Natural killer cell (primary cell): Measurements from ENCODE around the gene ETV3. TPM values are rescaled to one million over a fixed set of nuclear protein-coding genes. Genes with fewer than 3 reads are reported as not detected.

Experiments
- ATAC-seq, 3 donors: fragments of 150-1000 bp in 2 of 3; fragments of 200-7000 bp in 1 of 3; cut with Tn5 transposase; 1 replicate in 1 of 3; 2 replicates in 2 of 3; pipeline ENCODE4 v1.10.0; 2021; ENCODE audit warnings: mild to moderate bottlenecking in 2 of 3, moderate library complexity in 2 of 3
- DNase-seq, 2 donors: peaks; one replicate each; pipeline versions ENCODE4 v3.0.0 to v3.0.0-alpha.2; 2013 to 2021; ENCODE audit warnings: mixed read lengths in 1 of 2
- H3K27ac ChIP-seq: one replicate; pipeline ENCODE4 v1.5.1; 2013; ENCODE audit warnings: mild to moderate bottlenecking, low read length
- H3K27me3 ChIP-seq: one replicate; pipeline ENCODE4 v1.6.1; 2013; ENCODE audit warnings: low read length; ENCODE audit not compliant: control insufficient read depth, insufficient read depth
- H3K36me3 ChIP-seq: one replicate; pipeline ENCODE4 v1.6.1; 2013; ENCODE audit warnings: low read length; ENCODE audit not compliant: control insufficient read depth, insufficient read depth
- H3K4me1 ChIP-seq: one replicate; pipeline ENCODE4 v1.6.1; 2013; ENCODE audit warnings: low read length; ENCODE audit not compliant: control insufficient read depth, insufficient read depth
- H3K4me3 ChIP-seq: one replicate; pipeline ENCODE4 v1.5.1; 2013; ENCODE audit warnings: low read length
- H3K9me3 ChIP-seq: one replicate; pipeline ENCODE4 v1.6.1; 2013; ENCODE audit warnings: low read length; ENCODE audit not compliant: control insufficient read depth, insufficient read depth
- H3K27ac Mint-ChIP-seq, 2 donors: one replicate each; pipeline ENCODE4 v1.8.0; 2022; ENCODE audit warnings: mild to moderate bottlenecking in 2 of 2, mixed read lengths in 2 of 2, moderate library complexity in 1 of 2
- H3K27me3 Mint-ChIP-seq, 2 donors: one replicate each; pipeline ENCODE4 v1.8.0; 2022; ENCODE audit warnings: low read depth in 2 of 2, mixed read lengths in 2 of 2
- H3K36me3 Mint-ChIP-seq: one replicate; pipeline ENCODE4 v1.8.0; 2022; ENCODE audit warnings: mixed read lengths
- H3K4me1 Mint-ChIP-seq, 2 donors: one replicate each; pipeline ENCODE4 v1.8.0; 2022; ENCODE audit warnings: mixed read lengths in 2 of 2
- H3K4me3 Mint-ChIP-seq: one replicate; pipeline ENCODE4 v1.8.0; 2022; ENCODE audit warnings: mild to moderate bottlenecking, moderate library complexity, mixed read lengths
- H3K9me3 Mint-ChIP-seq, 2 donors: one replicate each; pipeline ENCODE4 v1.8.0; 2022; ENCODE audit warnings: mixed read lengths in 2 of 2
- WGBS: methylation state at CpG from one replicate; pipeline ENCODE4 v1.1.7; 2013; ENCODE audit warnings: missing lambda C conversion rate; ENCODE audit not compliant: insufficient coverage; 5-methylcytosine and 5-hydroxymethylcytosine counted together
- intact Hi-C: fragments of 100-400 bp; cut with micrococcal nuclease; formaldehyde crosslinking; loops from one replicate; pipeline ENCODE4 v1.14.2; 2022
- total RNA-seq, 4 donors: library from RNA; stranded (reverse); fragments of 120-200 nt in 1 of 4; gene quantifications; one replicate each; pipeline versions ENCODE4 v1.2.3 to v1.2.4, GENCODE V29; 2013 to 2022
- TF ChIP-seq, protein P1 (sequence below): fragments of 200-600 bp; IDR thresholded peaks from one replicate; pipeline ENCODE4 v1.8.0; 2022; ENCODE audit warnings: antibody characterized with exemption

The ETV3 gene
- total RNA-seq, 3 donors from 2014 or later (not counting 1 experiment from before 2014, with no cell fraction given) = 58.3 to 101 (median 76.6) TPM

DNA sequence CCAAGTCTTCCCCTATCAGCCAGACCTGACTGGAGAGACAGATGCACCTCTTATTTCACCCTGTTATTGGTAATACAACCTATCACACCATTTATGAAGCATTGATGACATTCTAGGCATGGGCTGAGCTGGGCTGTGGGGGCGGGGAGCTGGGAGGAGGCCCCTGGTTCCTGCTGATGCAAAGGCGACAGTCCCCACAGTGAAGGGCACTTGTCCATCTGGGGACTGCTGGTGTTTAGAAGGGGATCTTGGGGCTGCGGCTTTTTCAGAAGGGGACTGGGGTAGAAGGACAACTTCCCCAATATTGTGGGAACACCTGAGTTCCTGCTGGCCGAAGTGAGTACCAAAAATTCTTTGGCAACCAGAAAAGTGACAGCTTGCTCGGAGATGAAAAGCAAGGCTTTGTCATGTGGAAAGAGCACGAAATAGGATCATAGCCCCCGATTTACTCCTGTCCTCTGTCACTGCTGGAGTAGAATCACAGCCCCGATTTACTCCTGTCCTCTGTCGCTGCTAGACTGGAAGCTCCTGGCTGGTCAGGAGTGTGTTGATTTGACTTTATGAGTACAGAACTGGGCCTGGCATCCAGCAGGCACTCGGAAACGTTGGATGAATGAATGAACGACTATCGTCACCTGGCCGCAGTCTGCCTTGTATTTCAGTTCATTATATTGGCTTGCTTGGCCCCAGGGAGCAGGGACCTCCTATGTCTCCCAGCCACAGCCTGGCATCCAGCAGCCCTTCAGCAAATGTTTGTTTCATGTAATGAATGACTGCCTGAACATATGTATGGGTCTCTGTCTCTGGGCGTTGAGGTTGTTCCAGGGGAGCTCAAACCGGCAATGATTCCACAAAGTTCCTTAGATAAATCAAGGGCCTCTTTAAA lies 22.1 kb downstream of the ETV3 start:
- Histone ChIP-seq H3K27me3 (no peaks in the 10 kb centered on the region), H3K36me3 (no peaks in the 10 kb centered on the region), H3K4me1 (no peaks in the 10 kb centered on the region), H3K4me3 (no peak overlapping the region), H3K27ac (no peak overlapping the region), H3K9me3 (no peaks in the 10 kb centered on the region)
- Mint-ChIP-seq H3K36me3 (no peaks in the 10 kb centered on the region), H3K4me1 (peaks cover 9 to 12% of the 10 kb centered on the region in 2 donors), H3K27me3 (peaks cover 7 to 12% of the 10 kb centered on the region in 2 donors), H3K4me3 (no peak overlapping the region), H3K27ac (no peak overlapping the region), H3K9me3 (no peaks in the 10 kb centered on the region)
- intact Hi-C loops = no loop called here
- TF ChIP-seq, protein P1, sequence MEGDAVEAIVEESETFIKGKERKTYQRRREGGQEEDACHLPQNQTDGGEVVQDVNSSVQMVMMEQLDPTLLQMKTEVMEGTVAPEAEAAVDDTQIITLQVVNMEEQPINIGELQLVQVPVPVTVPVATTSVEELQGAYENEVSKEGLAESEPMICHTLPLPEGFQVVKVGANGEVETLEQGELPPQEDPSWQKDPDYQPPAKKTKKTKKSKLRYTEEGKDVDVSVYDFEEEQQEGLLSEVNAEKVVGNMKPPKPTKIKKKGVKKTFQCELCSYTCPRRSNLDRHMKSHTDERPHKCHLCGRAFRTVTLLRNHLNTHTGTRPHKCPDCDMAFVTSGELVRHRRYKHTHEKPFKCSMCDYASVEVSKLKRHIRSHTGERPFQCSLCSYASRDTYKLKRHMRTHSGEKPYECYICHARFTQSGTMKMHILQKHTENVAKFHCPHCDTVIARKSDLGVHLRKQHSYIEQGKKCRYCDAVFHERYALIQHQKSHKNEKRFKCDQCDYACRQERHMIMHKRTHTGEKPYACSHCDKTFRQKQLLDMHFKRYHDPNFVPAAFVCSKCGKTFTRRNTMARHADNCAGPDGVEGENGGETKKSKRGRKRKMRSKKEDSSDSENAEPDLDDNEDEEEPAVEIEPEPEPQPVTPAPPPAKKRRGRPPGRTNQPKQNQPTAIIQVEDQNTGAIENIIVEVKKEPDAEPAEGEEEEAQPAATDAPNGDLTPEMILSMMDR = no peak
- WGBS = 92% methylated on average over 16 of the region's 16 CpGs
- no peak for DNase-seq
- no peak for ATAC-seq

DNA sequence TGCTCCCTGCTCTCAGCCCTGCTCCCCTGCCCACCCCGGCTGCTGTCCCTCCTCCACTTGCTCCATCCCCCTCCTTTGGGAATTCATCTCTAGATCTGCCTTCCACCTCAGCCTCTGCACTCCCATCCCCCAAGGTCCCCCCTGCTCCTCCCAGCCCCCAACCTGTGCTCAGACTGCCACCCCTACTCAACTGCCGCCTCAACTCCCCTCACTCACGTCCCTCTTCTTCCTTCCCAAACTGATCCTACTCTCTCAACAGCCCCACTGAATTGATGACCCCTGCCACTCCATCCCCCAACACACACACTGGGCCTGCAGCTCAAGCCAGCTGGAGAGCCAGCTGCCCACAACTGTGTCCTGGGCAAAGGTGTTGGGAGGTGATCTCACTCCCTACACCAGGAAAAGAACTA lies 22.8 kb downstream of the ETV3 start:
- H3K27me3 ChIP-seq = no peaks in the 10 kb centered on the region
- DNase-seq = no peak
- WGBS = 85% methylated on average over 3 of the region's 3 CpGs
- no peaks in the 10 kb centered on the region for H3K36me3 Mint-ChIP-seq
- H3K4me1 ChIP-seq = no peaks in the 10 kb centered on the region
- no peak for ATAC-seq
- peaks cover 5 to 8% of the 10 kb centered on the region in 2 donors for H3K4me1 Mint-ChIP-seq
- H3K36me3 ChIP-seq = no peaks in the 10 kb centered on the region
- no peak overlapping the region for H3K27ac ChIP-seq
- no peaks in the 10 kb centered on the region for H3K9me3 Mint-ChIP-seq
- no peak overlapping the region for H3K27ac Mint-ChIP-seq
- H3K27me3 Mint-ChIP-seq = peaks cover 7 to 12% of the 10 kb centered on the region in 2 donors
- TF ChIP-seq, protein P1 = no peak
- intact Hi-C loops = no loop called here
- no peaks in the 10 kb centered on the region for H3K9me3 ChIP-seq
- no peak overlapping the region for H3K4me3 ChIP-seq
- H3K4me3 Mint-ChIP-seq = no peak overlapping the region

- intact Hi-C loops = no loop called here
- no peak for DNase-seq
- Mint-ChIP-seq H3K4me3 (no peak overlapping the region), H3K27me3 (peaks cover 10 to 12% of the 10 kb centered on the region in 2 donors), H3K36me3 (no peaks in the 10 kb centered on the region), H3K9me3 (no peaks in the 10 kb centered on the region), H3K4me1 (peaks cover 0 to 5% of the 10 kb centered on the region in 2 donors), H3K27ac (no peak overlapping the region)
- no peak overlapping the region for H3K27ac ChIP-seq
- ATAC-seq = no peak
- no peak overlapping the region for H3K4me3 ChIP-seq
- no peaks in the 10 kb centered on the region for H3K27me3 ChIP-seq
- H3K9me3 ChIP-seq = no peaks in the 10 kb centered on the region
- H3K36me3 ChIP-seq = no peaks in the 10 kb centered on the region
- TF ChIP-seq, protein P1 = no peak
- WGBS = 91% methylated on average over 18 of the region's 18 CpGs
- no peaks in the 10 kb centered on the region for H3K4me1 ChIP-seq
Observed at GRCh38 chr1:157114183-157115121, 23.7 kb downstream of the ETV3 start.
